KMS-11 (cell line): Measurements from ENCODE around the gene FNTB.

Experiments
- H2AFZ ChIP-seq: fragments of 200-600 bp; sonication (generic); 2 replicates; pipeline ENCODE4 v1.6.1; 2016; ENCODE audit warnings: antibody characterized with exemption, mixed run types, low read depth
- H3K27ac ChIP-seq: fragments of 200-600 bp; sonication (generic); 2 replicates; pipeline ENCODE4 v1.6.1; 2016; ENCODE audit warnings: mild to moderate bottlenecking, mixed run types
- H3K27me3 ChIP-seq: fragments of 200-600 bp; sonication (generic); 2 replicates; pipeline ENCODE4 v1.6.1; 2017; ENCODE audit warnings: mild to moderate bottlenecking, low read depth, mixed run types, moderate library complexity; ENCODE audit not compliant: insufficient read depth
- H3K36me3 ChIP-seq: fragments of 200-600 bp; sonication (generic); 2 replicates; pipeline ENCODE4 v1.6.1; 2017; ENCODE audit warnings: mild to moderate bottlenecking, mixed run types; ENCODE audit not compliant: insufficient read depth
- H3K4me1 ChIP-seq: fragments of 200-600 bp; sonication (generic); 2 replicates; pipeline ENCODE4 v1.6.1; 2016; ENCODE audit warnings: mild to moderate bottlenecking, low read depth, mixed run types; ENCODE audit not compliant: poor library complexity, severe bottlenecking
- H3K4me2 ChIP-seq: fragments of 200-600 bp; sonication (generic); 2 replicates; pipeline ENCODE4 v1.7.0; 2016; ENCODE audit warnings: mild to moderate bottlenecking, mixed run types
- H3K4me3 ChIP-seq: fragments of 200-600 bp; sonication (generic); IDR thresholded peaks from 2 replicates; pipeline ENCODE4 v1.6.1; 2017; ENCODE audit warnings: low read depth, low read length, mixed read lengths; ENCODE audit not compliant: insufficient read depth
- H3K79me2 ChIP-seq: fragments of 200-600 bp; sonication (generic); 2 replicates; pipeline ENCODE4 v1.6.1; 2016; ENCODE audit warnings: low read depth, mixed run types; ENCODE audit not compliant: insufficient read depth
- H3K9ac ChIP-seq: fragments of 200-600 bp; sonication (generic); 2 replicates; pipeline ENCODE4 v1.6.1; 2016; ENCODE audit warnings: mild to moderate bottlenecking, mixed run types
- H4K20me1 ChIP-seq: fragments of 200-600 bp; sonication (generic); 2 replicates; pipeline ENCODE4 v1.6.1; 2016; ENCODE audit warnings: mild to moderate bottlenecking, mixed run types; ENCODE audit not compliant: insufficient read depth
- TF ChIP-seq, protein P1 (sequence below): fragments of 200-600 bp; sonication (generic); conservative IDR thresholded peaks from 2 replicates; pipeline ENCODE4 v1.6.1; 2017; ENCODE audit warnings: low read depth, mild to moderate bottlenecking, antibody characterized with exemption, low read length, moderate library complexity, mixed read lengths

The FNTB gene

DNA sequence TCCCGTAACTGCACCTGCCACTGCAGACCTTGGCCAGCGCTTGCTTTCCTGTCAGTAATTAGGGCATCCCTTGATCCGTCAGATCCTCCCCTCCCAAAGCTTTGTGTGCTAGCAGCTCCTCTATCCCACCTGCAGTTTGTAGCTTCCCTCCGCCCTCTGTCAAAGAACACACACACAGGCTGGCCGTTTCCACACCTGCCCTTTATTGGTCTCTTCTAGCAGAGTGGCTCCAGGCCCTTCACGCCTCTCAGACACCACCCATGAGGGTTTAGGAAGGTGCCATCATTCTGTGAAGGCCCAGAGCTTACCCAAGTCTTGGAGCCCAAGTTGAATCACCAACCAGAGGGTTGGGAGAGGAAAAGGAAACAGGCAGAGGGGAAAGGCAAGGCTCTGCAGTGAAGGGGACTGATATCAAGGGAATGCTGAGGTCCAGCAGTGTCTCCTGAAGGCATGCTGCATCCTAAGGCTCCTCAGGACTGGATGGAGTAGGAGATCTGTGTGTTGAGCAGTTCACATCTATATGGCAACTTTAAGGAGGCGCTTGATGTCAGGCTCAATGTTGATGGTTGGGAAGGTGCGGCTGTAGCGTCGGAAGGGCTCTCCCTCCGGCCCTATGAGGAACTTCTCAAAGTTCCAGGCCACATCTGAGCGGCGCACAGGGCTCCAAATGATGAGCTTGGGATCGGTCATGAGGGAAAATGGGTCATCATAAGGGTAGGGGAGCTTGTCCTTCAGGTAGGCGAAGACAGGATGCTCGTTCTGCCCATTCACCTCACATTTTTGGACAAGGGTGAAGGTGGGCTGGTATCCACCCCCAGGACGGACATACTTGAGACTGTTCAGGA lies 47.5 kb upstream of the FNTB start:
- H3K4me3 ChIP-seq, result no peak overlapping the region
- TF ChIP-seq, protein P1, sequence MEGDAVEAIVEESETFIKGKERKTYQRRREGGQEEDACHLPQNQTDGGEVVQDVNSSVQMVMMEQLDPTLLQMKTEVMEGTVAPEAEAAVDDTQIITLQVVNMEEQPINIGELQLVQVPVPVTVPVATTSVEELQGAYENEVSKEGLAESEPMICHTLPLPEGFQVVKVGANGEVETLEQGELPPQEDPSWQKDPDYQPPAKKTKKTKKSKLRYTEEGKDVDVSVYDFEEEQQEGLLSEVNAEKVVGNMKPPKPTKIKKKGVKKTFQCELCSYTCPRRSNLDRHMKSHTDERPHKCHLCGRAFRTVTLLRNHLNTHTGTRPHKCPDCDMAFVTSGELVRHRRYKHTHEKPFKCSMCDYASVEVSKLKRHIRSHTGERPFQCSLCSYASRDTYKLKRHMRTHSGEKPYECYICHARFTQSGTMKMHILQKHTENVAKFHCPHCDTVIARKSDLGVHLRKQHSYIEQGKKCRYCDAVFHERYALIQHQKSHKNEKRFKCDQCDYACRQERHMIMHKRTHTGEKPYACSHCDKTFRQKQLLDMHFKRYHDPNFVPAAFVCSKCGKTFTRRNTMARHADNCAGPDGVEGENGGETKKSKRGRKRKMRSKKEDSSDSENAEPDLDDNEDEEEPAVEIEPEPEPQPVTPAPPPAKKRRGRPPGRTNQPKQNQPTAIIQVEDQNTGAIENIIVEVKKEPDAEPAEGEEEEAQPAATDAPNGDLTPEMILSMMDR, result no peak
- H3K4me1 ChIP-seq, result peaks cover 49% of the 10 kb centered on the region
- H3K27ac ChIP-seq, result no peak overlapping the region
- no peaks in the 10 kb centered on the region for H3K27me3 ChIP-seq
- H4K20me1 ChIP-seq, result no peaks in the 10 kb centered on the region
- H3K36me3 ChIP-seq, result no peaks in the 10 kb centered on the region
- no peak overlapping the region for H3K9ac ChIP-seq
- no peak overlapping the region for H2AFZ ChIP-seq
- H3K79me2 ChIP-seq, result 0 out of 2 replicates have a peak, but pooled peaks cover 6% of the 10 kb centered on the region
- H3K4me2 ChIP-seq, result no peak overlapping the region

DNA sequence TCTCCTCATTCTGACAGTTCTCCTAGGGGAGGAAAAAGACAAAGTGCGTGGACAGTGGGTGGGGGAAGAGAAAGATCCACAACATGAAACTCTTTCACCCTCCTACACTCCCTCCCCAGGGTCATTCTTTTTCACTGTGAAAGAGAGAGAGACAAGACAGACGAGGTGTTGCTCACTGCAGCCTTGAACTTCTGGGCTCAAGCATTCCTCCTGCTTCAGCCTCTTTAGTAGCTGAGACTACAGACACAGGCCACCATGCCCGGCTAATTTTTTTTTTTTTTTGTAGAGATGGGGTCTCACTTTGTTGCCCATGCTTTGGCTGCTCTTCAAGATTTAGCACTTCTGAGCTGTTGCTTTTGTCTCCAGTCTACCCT lies 46.9 kb upstream of the FNTB start:
- Histone ChIP-seq H3K4me1 (peaks cover 43% of the 10 kb centered on the region), H2AFZ (no peak overlapping the region), H3K27me3 (no peaks in the 10 kb centered on the region), H3K27ac (no peak overlapping the region), H3K4me3 (no peak overlapping the region), H3K4me2 (no peak overlapping the region), H4K20me1 (no peaks in the 10 kb centered on the region), H3K36me3 (no peaks in the 10 kb centered on the region), H3K79me2 (0 out of 2 replicates have a peak, but pooled peaks cover 6% of the 10 kb centered on the region), H3K9ac (no peak overlapping the region)
- TF ChIP-seq, protein P1, result no peak

DNA sequence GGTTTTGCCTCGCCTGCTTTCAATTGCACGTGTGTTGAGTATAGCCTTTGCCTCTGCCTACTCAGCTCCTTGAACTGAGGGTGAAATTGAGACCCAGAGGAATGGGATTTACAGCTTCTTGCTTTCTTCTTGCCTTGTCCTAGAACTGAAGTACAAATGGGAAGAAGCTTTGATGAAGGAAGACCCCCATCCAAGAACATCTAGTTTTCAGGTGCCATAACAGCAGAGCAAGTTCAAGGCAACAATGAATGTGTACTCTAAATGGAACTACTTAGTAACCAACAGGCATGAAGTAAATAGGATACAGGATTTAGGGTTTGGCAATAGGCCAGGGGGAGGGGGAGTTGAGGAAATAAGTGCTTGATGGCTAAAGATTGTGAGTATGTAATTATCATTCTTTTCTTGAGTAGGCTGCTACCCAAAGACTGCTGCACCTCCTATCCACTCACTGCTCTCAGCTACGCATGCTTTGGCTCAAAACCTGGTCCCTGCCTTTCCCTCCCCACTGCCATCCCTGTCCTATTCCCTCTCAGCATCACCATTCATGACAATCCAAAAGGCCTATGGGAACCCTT lies 46.3 kb upstream of the FNTB start:
- Histone ChIP-seq H3K4me3 (no peak overlapping the region), H4K20me1 (no peaks in the 10 kb centered on the region), H2AFZ (no peak overlapping the region), H3K36me3 (no peaks in the 10 kb centered on the region), H3K4me1 (peaks cover 37% of the 10 kb centered on the region), H3K4me2 (no peak overlapping the region), H3K79me2 (0 out of 2 replicates have a peak, but pooled peaks cover 6% of the 10 kb centered on the region), H3K27me3 (no peaks in the 10 kb centered on the region), H3K27ac (no peak overlapping the region), H3K9ac (no peak overlapping the region)
- TF ChIP-seq, protein P1, result no peak

DNA sequence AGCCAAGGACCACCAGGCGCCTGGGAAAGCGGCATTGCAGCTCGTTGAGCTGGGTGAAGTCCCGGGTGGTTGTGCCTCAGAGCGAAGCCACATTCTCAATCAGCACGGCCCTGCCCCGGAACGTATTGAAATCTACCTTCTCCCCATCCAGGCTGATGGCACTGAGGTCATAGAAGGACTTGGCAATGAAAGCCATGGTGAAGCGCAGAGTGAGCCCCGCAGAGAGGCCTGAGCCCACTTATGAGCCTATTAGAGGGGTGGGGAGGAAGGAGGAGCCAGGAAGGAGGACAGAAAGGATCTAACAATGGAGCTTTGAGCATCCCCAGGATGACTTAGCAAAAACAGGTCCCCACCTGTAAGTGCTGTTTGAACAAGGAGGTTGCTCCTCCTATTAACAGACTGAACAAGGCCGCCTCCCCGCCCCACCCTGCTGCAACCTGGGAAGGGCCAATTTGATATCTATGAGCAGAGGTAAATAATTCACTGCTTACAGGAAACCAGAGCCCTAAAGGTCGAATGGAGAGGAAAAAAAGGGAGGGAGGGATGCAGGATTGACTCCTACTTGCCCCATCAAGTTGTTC lies 44.1 kb upstream of the FNTB start, which contains the start of gene GPX2:
GPX2 (minus strand) TSS at position 215 of the 581 bp plus-strand sequence; CDS start at position 196, 19 bp downstream.
- H3K27me3 ChIP-seq, result no peaks in the 10 kb centered on the region
- H3K4me1 ChIP-seq, result peaks cover 15% of the 10 kb centered on the region
- no peak within 1 kb of the TSS for H3K4me3 ChIP-seq
- TF ChIP-seq, protein P1, result no peak
- no peaks in the 10 kb centered on the region for H4K20me1 ChIP-seq
- H3K9ac ChIP-seq, result no peak within 1 kb of the TSS
- H3K36me3 ChIP-seq, result no peaks in the 10 kb centered on the region
- H2AFZ ChIP-seq, result no peak within 1 kb of the TSS
- no peak within 1 kb of the TSS for H3K27ac ChIP-seq
- no peaks in the 10 kb centered on the region for H3K79me2 ChIP-seq
- H3K4me2 ChIP-seq, result no peak within 1 kb of the TSS
